Astrocyte of the cerebellum (primary cell): ENCODE results near the gene KCNH1.
A peak's percentile ranks its signal among the peaks of the same experiment; 100 is the strongest.

ENCODE experiments used
- DNase-seq: peaks from one replicate; pipeline ENCODE4 v3.0.0-alpha.2; 2011; ENCODE audit warnings: low read depth
- H3K4me3 ChIP-seq: 2 replicates; pipeline ENCODE4 v1.5.1; 2011; ENCODE audit warnings: mild to moderate bottlenecking, low read depth, low read length, moderate library complexity
- in situ Hi-C: cut with HindIII; loops from 2 replicates; pipeline ENCODE4 v1.10.0; 2017; ENCODE audit warnings: low sequenced_read_pairs
- TF ChIP-seq, protein P1 (sequence below): IDR thresholded peaks from 2 replicates; pipeline ENCODE4 v1.5.1; 2012; ENCODE audit warnings: low read length, low read depth, moderate library complexity, mild to moderate bottlenecking; ENCODE audit errors: missing control alignments

KCNH1 gene

DNA sequence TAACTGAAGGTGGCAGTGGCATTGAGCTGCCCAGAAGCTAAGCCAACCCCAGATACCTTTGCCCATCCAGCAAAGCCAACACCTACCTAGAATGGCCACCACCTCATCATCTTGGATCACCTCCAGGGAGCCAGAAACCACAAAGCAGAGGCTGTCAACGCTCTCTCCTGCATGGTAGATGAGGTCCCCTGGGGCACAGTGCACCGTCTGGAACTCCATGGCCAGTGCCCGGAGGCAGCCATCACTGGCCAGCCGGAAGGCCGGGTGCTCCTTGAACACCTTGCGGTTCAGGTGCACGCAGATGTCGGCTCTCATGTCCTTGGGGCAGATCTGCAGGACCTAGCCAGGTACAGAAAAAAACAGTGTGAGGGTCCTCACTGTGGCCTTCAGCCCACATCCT lies 336.5 kb downstream of the KCNH1 start:
- in situ Hi-C loops: no loop called here
- TF ChIP-seq, protein P1, sequence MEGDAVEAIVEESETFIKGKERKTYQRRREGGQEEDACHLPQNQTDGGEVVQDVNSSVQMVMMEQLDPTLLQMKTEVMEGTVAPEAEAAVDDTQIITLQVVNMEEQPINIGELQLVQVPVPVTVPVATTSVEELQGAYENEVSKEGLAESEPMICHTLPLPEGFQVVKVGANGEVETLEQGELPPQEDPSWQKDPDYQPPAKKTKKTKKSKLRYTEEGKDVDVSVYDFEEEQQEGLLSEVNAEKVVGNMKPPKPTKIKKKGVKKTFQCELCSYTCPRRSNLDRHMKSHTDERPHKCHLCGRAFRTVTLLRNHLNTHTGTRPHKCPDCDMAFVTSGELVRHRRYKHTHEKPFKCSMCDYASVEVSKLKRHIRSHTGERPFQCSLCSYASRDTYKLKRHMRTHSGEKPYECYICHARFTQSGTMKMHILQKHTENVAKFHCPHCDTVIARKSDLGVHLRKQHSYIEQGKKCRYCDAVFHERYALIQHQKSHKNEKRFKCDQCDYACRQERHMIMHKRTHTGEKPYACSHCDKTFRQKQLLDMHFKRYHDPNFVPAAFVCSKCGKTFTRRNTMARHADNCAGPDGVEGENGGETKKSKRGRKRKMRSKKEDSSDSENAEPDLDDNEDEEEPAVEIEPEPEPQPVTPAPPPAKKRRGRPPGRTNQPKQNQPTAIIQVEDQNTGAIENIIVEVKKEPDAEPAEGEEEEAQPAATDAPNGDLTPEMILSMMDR: no peak
- H3K4me3 ChIP-seq: no peak overlapping the region
- no peak for DNase-seq

DNA sequence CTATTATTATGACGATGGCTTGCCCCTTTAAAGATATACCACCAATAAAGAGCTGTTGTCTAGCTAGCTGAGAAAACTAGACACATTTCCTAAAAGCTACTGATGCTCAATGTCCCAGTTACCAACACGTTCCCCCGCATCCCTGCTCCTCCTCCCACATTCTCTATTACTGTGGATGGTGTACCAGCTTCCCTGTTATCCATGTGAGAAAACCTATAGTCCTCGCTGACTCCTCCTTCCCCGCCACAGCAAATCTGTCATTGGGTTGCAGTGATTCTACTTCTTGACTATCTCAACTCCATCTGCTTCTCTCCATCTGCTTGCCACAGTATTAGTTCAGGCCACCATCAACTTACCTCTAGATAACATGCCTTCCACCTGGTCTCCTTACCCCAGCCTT lies 337.5 kb downstream of the KCNH1 start:
- DNase-seq: no peak
- TF ChIP-seq, protein P1: no peak
- H3K4me3 ChIP-seq: no peak overlapping the region
- in situ Hi-C loops: no loop called here

- no peak overlapping the region for H3K4me3 ChIP-seq
- no peak for DNase-seq
- in situ Hi-C loops: no loop called here
- TF ChIP-seq, protein P1: no peak
Observed at GRCh38 chr1:210794445-210794844, 339.5 kb downstream of the KCNH1 start.

DNA sequence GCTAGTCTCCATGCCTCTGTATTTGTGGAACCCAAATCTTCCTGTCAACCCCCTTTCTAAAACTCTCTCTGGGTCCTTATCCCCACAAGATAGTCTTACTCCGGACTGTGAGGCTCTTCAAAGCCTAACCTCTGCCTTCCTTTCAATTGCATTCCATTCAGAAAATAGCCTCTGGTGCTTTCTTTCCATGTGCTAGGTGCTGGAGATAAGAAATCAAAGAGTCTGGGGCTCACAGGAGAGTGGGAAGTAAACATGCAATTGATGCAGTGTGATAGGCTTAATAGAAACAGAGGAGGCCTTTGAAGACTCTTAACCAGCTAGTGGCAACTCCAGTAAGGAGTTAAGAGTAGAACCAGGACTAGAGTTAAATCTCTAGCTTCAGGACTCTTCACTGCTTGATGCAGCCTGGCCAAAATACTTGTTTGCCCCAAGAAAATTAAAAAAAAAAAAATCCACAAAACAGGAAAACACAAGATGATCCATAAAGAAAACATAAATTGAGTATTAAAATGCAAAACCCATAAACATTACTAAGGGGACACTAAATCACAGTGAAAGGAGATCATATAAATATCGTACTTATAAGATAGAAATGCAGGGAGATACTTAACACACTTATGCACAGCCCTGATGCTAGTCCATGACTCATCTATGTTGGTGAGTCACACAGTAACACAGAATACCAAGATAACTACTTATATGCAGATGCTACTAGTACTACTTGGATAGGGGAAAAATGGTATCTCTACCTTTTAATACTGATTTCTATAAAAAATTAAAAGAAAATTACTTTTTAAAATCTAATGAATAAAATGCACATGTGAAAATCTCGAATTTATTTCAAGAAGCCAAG lies 341.5 kb downstream of the KCNH1 start:
- TF ChIP-seq, protein P1: no peak
- no peak overlapping the region for H3K4me3 ChIP-seq
- in situ Hi-C loops: no loop called here
- peak; percentile 53 for DNase-seq

DNA sequence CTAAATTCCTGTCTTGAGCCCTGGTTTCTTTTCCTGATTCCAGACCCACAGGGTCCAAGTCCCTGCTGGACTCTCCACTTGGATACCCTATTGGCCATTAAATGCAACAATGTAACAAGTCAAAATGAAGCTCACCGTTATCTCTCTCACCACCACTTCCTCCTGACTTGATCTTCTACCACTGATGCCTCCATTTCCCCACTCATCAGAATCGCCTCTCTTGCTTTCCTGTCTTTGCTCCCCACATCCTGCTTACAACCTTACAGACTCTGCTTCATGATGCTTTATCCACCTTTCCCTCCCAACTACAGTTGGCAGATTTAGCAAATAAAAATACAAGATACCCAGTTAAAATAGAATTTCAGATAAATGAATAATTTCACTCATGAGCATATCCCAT lies 343.8 kb downstream of the KCNH1 start:
- TF ChIP-seq, protein P1: no peak
- DNase-seq: no peak
- no peak overlapping the region for H3K4me3 ChIP-seq
- in situ Hi-C loops: no loop called here

DNA sequence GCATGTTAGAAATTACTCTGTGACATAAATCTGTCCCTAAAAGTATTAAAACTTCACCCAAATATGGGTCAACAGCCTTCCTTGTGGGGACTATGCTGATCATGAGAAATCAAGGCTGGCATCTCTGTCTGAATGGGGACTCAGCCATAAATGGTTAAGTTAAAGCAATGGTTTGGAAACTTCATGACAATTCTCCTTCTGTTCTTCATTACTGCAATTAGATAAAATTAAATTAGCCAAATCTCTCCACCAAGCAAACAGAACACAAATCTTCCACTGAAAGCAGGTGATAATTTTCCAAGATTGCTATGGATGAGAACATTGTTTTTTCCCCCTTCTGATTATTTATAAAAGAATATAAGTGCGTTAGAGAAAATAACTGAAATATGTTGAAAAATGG lies 346.1 kb downstream of the KCNH1 start:
- TF ChIP-seq, protein P1: no peak
- in situ Hi-C loops: no loop called here
- no peak overlapping the region for H3K4me3 ChIP-seq
- DNase-seq: no peak
